ENCODE measurements around the gene CPNE1.
"Not testable (repeated sequence)": the region's sequence is repeated elsewhere in the genome, so short reads cannot be mapped to it uniquely, and the experiment has no call there.

Gene CPNE1

DNA sequence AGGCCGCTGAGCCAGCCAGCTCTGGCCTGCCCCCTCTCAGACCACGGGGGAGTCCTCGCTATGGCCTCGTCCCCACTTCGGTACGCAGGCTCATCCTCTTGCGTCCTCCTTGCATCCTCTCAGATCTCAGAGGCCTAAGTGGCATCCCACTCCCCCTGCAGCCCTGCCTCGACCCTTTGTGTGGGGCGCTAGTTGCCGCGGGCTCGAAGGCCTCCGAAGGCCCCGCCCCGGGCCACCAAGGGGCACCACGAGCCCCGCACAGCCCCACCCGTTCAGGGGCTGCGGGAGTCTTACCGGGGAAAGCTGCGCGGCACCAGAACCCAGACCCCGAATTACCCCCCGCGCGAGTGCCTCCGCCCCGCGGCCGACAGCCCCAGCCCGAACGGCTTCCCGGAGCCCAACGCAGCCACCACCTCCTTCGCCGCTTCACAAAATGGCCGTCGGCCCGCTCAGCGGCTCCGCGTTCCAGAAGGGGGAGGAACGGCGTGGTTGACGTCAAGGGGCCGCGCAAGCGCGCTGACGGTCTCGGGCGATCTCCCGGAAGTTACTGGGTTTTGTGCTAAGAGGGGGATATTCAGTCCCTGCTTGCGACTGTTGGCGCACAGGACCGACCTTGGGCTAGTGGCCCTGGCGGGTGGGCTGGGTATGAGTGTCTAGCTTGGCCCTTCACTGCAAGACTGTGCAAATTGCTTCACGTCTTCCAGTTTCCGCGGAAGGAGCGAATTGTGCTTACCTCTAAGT is at the start of gene CPNE1, which contains the start of gene RBM12:
CPNE1 (minus strand) TSS at position 435 of the 741 bp plus-strand sequence. CDS start 31,977 bp downstream, outside the sequence.
RBM12 (minus strand) TSS at position 435 of the 741 bp plus-strand sequence. CDS start 9,578 bp downstream, outside the sequence.
- TF ChIP-seq, protein P1, sequence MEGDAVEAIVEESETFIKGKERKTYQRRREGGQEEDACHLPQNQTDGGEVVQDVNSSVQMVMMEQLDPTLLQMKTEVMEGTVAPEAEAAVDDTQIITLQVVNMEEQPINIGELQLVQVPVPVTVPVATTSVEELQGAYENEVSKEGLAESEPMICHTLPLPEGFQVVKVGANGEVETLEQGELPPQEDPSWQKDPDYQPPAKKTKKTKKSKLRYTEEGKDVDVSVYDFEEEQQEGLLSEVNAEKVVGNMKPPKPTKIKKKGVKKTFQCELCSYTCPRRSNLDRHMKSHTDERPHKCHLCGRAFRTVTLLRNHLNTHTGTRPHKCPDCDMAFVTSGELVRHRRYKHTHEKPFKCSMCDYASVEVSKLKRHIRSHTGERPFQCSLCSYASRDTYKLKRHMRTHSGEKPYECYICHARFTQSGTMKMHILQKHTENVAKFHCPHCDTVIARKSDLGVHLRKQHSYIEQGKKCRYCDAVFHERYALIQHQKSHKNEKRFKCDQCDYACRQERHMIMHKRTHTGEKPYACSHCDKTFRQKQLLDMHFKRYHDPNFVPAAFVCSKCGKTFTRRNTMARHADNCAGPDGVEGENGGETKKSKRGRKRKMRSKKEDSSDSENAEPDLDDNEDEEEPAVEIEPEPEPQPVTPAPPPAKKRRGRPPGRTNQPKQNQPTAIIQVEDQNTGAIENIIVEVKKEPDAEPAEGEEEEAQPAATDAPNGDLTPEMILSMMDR (IDR thresholded peaks at IDR 0.05; ENCODE audit: borderline replicate concordance, insufficient read depth, low read depth, low read length): no peak
- peak within 1 kb of the TSS; percentile 73 for H3K4me3 ChIP-seq (ENCODE audit: low read depth, low read length)

DNA sequence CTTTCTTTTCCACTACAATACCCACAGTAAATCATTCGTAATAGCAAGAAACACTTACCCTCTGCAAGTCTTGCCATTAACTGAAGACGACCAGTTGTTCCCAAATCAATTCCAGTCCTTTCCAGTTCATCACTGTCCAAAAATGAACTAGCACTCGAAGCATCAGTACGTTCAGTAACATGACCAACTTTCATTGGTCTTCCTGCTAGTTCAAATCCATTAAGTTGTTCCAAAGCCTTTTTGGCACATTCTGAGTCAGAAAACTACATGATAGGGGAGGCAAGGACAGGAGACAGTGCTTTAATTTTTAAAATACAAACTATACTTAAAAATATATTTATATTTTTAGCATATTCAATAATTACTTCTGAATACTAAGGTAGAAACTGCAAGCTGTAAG is 49.4 kb upstream of the CPNE1 start:
- no peak overlapping the region for H3K4me3 ChIP-seq (ENCODE audit: low read depth, low read length)
- TF ChIP-seq, protein P1 (IDR thresholded peaks at IDR 0.05; ENCODE audit: borderline replicate concordance, insufficient read depth, low read depth, low read length): no peak

DNA sequence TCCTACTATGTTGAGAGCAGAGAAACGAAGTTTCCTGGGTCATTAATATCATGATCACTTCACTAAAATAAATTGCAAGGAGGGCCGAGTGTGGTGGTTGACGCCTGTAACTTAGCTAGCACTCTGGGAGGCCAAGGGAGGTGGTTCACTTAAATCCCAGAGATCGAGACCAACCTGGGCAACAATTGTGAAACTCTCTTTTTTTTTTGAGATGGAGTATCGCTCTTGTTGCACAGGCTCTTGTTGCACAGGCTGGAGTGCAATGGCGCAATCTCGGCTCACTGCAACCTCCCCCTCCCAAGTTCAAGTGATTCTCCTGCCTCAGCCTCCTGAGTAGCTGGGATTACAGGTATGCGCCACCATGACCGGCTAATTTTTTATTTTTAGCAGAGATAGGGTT is 48.4 kb upstream of the CPNE1 start:
- not testable (repeated sequence) for H3K4me3 ChIP-seq (ENCODE audit: low read depth, low read length)

GRCh38 chr20:35711588-35712209 is 47.0 kb upstream of the CPNE1 start:
- TF ChIP-seq, protein P1 (IDR thresholded peaks at IDR 0.05; ENCODE audit: borderline replicate concordance, insufficient read depth, low read depth, low read length): no peak
- no peak overlapping the region for H3K4me3 ChIP-seq (ENCODE audit: low read depth, low read length)

DNA sequence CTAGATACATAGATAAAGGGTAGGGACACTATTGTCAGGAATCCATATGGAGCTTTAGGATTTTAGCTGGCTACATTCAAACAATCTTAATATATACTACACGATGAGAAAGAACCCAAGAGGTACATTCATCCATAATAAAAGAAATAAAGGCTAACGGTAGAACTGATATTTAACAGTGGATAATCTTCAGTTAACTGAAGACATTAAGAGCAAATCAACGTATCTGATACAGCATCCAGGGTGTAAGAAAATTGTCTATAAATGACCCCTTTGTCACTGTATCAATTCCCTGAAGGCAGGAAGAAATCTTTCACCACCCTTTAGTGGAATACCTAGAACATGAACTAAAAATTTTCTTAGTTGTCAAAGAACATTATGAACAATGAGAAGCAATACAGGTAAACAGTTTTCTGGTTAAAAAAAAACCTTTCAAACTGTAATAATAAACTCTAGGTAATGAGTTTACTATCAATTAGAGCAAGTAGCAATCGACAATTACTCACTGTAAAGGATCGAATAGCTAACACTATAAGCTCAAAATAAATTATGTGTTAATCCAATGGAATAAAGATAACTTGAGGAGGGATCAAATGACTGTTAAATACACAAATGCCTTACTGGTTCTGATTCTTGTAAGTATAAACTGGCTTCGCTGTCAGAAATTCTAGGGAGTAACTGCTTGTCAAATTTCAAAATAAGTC is 46.3 kb upstream of the CPNE1 start:
- TF ChIP-seq, protein P1 (IDR thresholded peaks at IDR 0.05; ENCODE audit: borderline replicate concordance, insufficient read depth, low read depth, low read length): no peak
- H3K4me3 ChIP-seq (ENCODE audit: low read depth, low read length): no peak overlapping the region

DNA sequence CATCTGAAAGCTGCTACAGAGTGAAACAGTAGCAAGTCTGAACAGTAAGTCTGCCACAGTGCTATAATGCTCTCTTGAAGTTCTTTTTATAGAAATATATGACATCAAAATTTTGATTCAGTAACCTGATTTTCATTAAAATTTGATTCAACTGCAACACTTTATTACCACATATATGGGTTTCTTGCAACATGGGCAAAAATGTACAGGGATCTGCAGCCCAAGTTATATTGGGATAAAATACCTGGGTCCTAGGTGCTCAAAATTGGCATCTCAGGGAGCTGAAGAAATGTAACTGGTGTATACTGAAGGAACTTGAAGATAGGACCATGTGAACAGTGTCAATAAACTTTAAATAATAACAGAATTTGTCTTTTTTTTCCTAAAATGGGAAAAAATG is 45.3 kb upstream of the CPNE1 start:
- TF ChIP-seq, protein P1 (IDR thresholded peaks at IDR 0.05; ENCODE audit: borderline replicate concordance, insufficient read depth, low read depth, low read length): no peak

DNA sequence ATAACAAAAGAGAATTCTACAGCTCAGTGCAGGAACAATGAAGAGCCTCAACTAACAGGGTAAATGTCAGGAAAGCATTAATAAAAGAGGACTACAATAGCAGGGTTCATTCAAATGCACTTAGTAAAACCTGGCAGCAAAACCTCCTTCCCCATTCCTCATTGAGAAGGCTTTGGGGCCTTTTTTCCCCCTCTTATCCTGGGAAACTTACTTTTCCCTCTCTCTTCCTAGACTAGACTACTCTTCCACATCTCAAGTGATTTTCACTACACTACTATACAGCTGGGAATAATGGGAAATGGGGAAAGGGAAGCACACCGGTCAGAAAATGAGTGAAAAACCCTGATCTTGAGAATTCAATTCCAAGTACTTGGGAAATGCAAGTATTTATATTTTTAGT is 44.6 kb upstream of the CPNE1 start:
- no peak overlapping the region for H3K4me3 ChIP-seq (ENCODE audit: low read depth, low read length)
- TF ChIP-seq, protein P1 (IDR thresholded peaks at IDR 0.05; ENCODE audit: borderline replicate concordance, insufficient read depth, low read depth, low read length): no peak

More for the DNA sequence above, 45.3 kb upstream of the CPNE1 start:
- no peak overlapping the region for H3K4me3 ChIP-seq (ENCODE audit: low read depth, low read length)

All from GM12875 (cell line).